Lung (tissue), 10 donors: Measurements from ENCODE around the gene TNK2. TPM values are rescaled to one million over a fixed set of nuclear protein-coding genes. Genes with fewer than 3 reads are reported as not detected.
"Not testable (repeated sequence)": the region's sequence is repeated elsewhere in the genome, so short reads cannot be mapped to it uniquely, and the experiment has no call there.

Experiments used
- ATAC-seq: fragments of 200-7000 bp; cut with Tn5 transposase; one replicate; pipeline ENCODE4 v1.9.1; 2020; ENCODE audit warnings: moderate number of reproducible peaks; ENCODE audit not compliant: insufficient read depth, low FRiP score
- DNase-seq, 3 donors: peaks; one replicate each; pipeline ENCODE4 v3.0.0-alpha.2; 2013 to 2017
- H3K27ac ChIP-seq, 2 donors: one replicate each; pipeline ENCODE4 v1.5.1; 2013; ENCODE audit warnings: mild to moderate bottlenecking in 2 of 2, moderate library complexity in 2 of 2, control low read depth in 1 of 2, inconsistent platforms in 1 of 2, low read depth in 1 of 2, low read length in 1 of 2
- H3K27me3 ChIP-seq, 3 donors: one replicate each; pipeline ENCODE4 v1.5.1; 2013; ENCODE audit warnings: low read length in 2 of 3; ENCODE audit not compliant: control insufficient read depth in 3 of 3, insufficient read depth in 3 of 3
- H3K36me3 ChIP-seq, 4 donors: one replicate each; pipeline ENCODE4 v1.5.1; 2013; ENCODE audit warnings: low read length in 4 of 4, mild to moderate bottlenecking in 1 of 4, moderate library complexity in 1 of 4; ENCODE audit not compliant: control insufficient read depth in 4 of 4, insufficient read depth in 4 of 4
- H3K4me1 ChIP-seq, 5 donors: one replicate each; pipeline ENCODE4 v1.5.1; 2013; ENCODE audit warnings: low read length in 5 of 5, mild to moderate bottlenecking in 2 of 5, moderate library complexity in 1 of 5; ENCODE audit not compliant: control insufficient read depth in 5 of 5, insufficient read depth in 5 of 5
- H3K4me3 ChIP-seq: one replicate; pipeline ENCODE4 v1.5.1; 2013; ENCODE audit warnings: mild to moderate bottlenecking, control low read depth, moderate library complexity
- H3K9ac ChIP-seq, 2 donors: one replicate each; pipeline ENCODE4 v1.5.1; 2013; ENCODE audit warnings: low read length in 2 of 2, control low read depth in 1 of 2; ENCODE audit not compliant: insufficient read depth in 1 of 2
- H3K9me3 ChIP-seq, 4 donors: one replicate each; pipeline ENCODE4 v1.5.1; 2013; ENCODE audit warnings: low read length in 3 of 4, mild to moderate bottlenecking in 1 of 4, moderate library complexity in 1 of 4; ENCODE audit not compliant: control insufficient read depth in 4 of 4, insufficient read depth in 3 of 4
- WGBS, 2 donors: extraction: QIAGEN DNeasy Blood & Tissue Kit; methylation state at CpG; one replicate each; pipeline ENCODE4 v1.1.7; 2013; 5-methylcytosine and 5-hydroxymethylcytosine counted together
- polyA plus RNA-seq, 2 donors: library from polyadenylated mRNA; stranded (reverse); fragments of 200-250 nt; gene quantifications; one replicate each; pipeline ENCODE4 v1.2.1, GENCODE V29; 2013
- total RNA-seq, 2 donors: library from RNA; depleted of rRNA in 1 of 2; stranded (reverse); fragments of >200 nt in 1 of 2; gene quantifications; one replicate each; pipeline ENCODE4 v1.2.1, GENCODE V29; 2014 to 2021
- donor health status: Bipolar disorder and iron deficiency.
- donor health status: healthy.
- donor health status: DM: yes; HTN: yes; CAD: no.

The TNK2 gene
- total and polyA plus RNA-seq, 4 donors = 15.0 to 63.5 (median 35.6) TPM

DNA sequence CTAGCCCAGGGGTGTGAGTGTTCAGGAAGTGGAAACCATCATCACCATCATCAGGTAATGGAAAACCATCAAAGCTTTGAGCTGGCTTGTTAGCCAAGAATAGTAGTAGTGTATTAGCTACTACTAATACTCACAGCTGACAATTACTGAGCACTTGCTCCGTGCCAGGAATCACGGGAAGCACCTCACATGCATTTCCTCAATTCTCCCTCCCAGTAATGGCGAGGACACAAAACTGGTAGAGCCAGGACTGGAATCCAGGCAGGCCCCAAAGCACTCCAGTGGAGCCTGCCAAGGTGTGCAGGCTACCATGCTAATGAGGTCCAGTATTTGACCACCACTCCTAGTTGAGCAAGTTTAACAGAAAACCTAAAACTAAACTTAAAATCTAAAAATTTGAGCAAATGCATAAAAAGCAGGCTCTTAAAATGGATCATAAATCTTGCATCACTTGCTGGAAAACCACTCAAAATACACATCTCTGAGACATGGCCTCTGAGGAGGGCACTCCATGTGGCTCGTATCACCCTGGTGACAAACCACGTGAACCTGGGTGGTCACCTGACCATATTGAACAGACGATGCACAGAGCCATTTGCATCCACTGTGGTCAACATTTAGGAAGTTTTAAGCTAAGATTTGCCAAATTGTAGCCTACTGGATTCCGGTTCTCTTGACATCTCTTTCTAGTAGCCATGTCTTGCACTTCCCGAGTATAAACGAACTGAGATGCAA lies 43.3 kb upstream of the TNK2 start:
- H3K36me3 ChIP-seq, H3K27ac ChIP-seq, H3K27me3 ChIP-seq, DNase-seq, H3K9me3 ChIP-seq, H3K4me1 ChIP-seq, H3K4me3 ChIP-seq, ATAC-seq, H3K9ac ChIP-seq: not testable (repeated sequence)
- 68 to 84% methylated on average over 7 to 9 of the region's 9 CpGs for WGBS, 2 donors

DNA sequence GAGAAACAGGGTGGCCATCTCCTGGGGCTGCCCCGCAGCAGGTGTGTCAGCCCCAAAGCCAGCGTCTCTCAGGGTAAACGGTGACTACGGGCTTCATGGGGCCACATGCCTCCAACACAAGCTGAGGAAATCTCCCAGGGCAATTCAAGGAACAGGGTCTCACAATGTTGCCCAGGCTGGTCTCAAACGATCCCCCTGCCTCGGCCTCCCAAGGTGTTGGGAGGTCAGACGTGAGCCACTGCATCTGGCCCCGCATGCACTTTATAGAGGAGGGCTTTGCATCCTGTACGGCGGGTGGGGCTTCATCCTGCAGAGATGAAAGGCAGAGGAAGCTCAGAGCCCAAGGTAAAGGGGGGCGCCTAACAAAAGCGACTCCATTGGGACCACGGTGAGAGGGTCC lies 42.4 kb upstream of the TNK2 start:
- ATAC-seq, H3K9ac ChIP-seq, H3K36me3 ChIP-seq, H3K27me3 ChIP-seq, DNase-seq, H3K27ac ChIP-seq, H3K4me1 ChIP-seq, H3K9me3 ChIP-seq, H3K4me3 ChIP-seq: not testable (repeated sequence)
- WGBS, 2 donors = 91 to 93% methylated on average over 10 to 11 of the region's 13 CpGs

DNA sequence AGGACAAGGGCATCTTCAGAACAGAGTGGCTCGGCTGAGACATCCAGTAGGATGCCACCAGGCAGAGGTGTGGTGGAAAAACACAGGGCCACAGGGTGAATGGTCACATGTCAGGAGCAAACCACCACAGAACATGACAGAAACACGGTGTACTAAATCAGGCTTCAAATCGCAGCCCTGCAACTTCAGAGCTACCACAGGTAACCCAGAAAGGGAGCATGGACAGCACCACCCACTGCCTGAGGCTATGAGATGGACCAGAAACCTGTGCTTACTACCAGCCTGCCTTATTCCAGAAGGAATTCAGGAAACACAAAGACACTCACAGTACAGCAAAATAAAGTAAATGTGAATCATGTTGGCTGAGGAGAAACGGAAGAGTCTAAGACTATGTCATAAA lies 41.8 kb upstream of the TNK2 start:
- not testable (repeated sequence) for H3K27me3 ChIP-seq, H3K27ac ChIP-seq, H3K4me1 ChIP-seq, H3K9me3 ChIP-seq, H3K4me3 ChIP-seq, H3K9ac ChIP-seq, H3K36me3 ChIP-seq, ATAC-seq, DNase-seq
- WGBS, 2 donors = 92 to 98% methylated on average over 4 of the region's 4 CpGs

DNA sequence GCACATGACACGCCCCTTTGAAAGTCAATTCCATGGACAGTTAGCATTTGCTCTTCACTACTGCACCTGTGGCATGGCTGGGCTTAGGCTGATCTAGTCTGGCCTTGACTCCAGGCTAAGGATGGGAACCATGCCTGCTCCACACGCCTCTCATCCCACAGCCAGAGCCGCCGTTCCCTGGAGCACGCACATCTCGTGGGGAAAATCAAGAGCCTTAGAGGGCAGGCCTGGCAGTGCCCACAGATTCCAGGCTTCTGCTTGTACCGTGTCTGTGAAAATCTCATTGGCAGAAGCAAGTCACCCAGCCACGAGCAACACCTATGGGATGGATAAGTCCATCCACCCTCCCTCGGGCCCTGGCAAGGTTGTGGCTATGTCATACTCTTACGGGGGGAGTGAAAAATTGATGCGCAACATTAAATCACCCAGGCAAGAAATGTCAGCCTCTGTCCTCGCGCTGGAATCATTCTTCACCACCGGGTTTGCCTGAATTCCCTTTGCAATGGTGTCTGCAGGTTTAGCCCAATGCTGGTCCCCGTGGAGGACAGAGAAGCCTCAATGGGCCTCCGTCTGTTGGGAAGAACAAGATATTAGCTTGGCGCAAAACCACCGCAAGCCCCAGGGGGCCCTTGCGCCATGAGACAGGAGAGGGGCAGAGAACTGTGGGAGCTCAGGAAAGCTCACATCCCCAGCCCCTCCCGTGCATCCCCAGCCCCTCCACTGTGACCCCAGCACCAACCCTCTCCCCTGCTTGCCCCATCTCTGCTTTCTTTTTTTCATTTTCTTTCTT lies 38.8 kb upstream of the TNK2 start:
- not testable (repeated sequence) for H3K27me3 ChIP-seq, H3K27ac ChIP-seq, H3K4me1 ChIP-seq, H3K36me3 ChIP-seq, H3K9ac ChIP-seq, H3K4me3 ChIP-seq, DNase-seq, ATAC-seq, H3K9me3 ChIP-seq
- 95 to 96% methylated on average over 20 of the region's 20 CpGs for WGBS, 2 donors

DNA sequence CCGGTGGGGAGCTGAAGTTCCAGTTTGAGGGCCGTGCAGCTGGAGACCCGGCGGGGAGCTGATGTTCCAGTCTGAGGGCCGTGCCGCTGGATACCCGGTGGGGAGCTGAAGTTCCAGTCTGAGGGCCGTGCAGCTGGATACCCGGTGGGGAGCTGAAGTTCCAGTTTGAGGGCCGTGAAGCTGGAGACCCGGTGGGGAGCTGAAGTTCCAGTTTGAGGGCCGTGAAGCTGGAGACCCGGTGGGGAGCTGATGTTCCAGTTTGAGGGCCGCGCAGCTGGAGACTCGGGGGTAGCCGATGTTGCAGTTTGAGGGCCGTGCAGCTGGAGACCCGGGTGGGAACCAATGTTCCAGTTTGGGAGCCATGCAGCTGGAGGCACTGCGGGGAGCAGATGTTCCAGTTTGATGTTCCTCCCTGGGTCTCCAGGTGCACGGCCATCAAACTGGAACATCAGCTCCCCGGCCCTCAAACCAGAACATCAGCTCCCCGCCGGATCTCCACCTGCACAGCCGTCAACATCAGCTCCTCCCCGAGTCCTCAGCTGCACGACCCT lies 33.0 kb upstream of the TNK2 start:
- not testable (repeated sequence) for H3K27ac ChIP-seq, H3K27me3 ChIP-seq, H3K4me1 ChIP-seq, DNase-seq, H3K4me3 ChIP-seq, ATAC-seq, H3K9me3 ChIP-seq, H3K9ac ChIP-seq
- peaks cover 0 to 13% (median 1%) of the 10 kb centered on the region in 4 donors for H3K36me3 ChIP-seq
- WGBS, 2 donors = 95% methylated on average over 25 to 27 of the region's 27 CpGs

DNA sequence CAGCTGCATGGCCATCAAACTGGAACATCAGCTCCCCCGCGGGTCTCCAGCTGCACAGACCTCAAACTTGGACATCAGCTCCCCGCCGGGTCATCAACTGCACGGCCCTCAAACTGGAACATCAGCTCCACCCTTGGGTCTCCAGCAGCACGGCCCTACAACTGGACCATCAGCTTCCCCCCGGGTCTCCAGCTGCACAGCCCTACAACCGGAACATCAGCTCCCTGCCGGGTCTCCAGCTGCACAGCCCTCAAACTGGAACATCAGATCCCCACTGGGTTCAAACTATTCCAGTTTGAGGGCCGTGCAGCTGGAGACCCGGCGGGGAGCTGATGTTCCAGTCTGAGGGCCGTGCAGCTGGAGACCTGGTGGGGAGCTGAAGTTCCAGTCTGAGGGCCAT lies 32.5 kb upstream of the TNK2 start:
- not testable (repeated sequence) for H3K27me3 ChIP-seq, H3K27ac ChIP-seq, H3K4me1 ChIP-seq, H3K9me3 ChIP-seq, ATAC-seq, DNase-seq, H3K4me3 ChIP-seq, H3K9ac ChIP-seq
- peaks cover 0 to 13% (median 1%) of the 10 kb centered on the region in 4 donors for H3K36me3 ChIP-seq
- WGBS, 2 donors = 88 to 93% methylated on average over 13 of the region's 13 CpGs

DNA sequence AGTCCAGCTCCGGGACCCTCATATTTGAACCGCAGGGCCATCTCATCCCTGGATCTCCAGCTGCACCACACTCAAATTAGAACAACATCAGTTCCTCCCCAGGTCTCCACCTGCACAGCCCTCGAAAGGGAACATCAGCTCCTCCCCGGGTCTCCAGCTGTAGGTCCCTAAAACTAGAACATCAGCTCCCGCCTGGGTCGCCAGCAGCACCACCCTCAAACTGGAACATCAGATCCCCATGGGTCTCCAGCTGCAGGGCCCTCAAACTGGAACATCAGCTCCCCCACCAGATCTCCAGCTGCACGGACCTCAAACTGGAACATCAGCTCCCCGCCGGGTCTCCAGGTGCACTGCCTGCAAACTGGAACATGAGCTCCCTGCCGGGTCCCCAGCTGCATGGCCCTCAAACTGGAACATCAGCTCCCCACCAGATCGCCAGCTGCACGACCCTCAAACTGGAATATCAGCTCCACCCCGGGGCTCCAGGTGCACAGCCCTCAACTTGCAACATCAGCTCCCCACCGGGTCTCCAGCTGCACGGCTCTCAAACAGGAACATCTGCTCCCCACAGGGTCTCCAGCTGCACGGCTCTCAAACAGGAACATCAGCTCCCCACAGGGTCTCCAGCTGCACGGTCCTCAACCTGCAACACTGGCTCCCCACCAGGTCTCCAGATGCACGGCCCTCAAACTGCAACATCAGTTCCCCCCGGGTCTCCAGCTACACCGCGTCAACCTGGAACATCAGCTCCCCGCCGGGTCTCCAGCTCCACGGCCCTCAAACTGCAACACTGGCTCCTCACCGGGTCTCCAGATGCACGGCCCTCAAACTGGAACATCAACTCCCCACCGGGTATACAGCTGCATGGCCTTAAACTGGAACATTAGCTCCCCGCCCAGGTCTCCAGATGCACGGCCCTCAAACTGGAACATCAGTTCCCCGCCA lies 31.4 kb upstream of the TNK2 start:
- H3K4me1 ChIP-seq, H3K27ac ChIP-seq, H3K27me3 ChIP-seq, H3K4me3 ChIP-seq, ATAC-seq, H3K9ac ChIP-seq, DNase-seq, H3K9me3 ChIP-seq: not testable (repeated sequence)
- peaks cover 0 to 11% (median 1%) of the 10 kb centered on the region in 4 donors for H3K36me3 ChIP-seq
- 87 to 91% methylated on average over 28 of the region's 30 CpGs for WGBS, 2 donors
